Forelimb muscle (tissue), 1 donor: Measurements from ENCODE around the gene MAPKAP1. TPM values are rescaled to one million over a fixed set of nuclear protein-coding genes. Genes with fewer than 3 reads are reported as not detected.
A peak's percentile ranks its signal among the peaks of the same experiment; 100 is the strongest.
"Not testable (repeated sequence)": the region's sequence is repeated elsewhere in the genome, so short reads cannot be mapped to it uniquely, and the experiment has no call there.

Experiments used
- DNase-seq: peaks from one replicate; pipeline ENCODE4 v3.0.0-alpha.2; 2013; ENCODE audit warnings: low read depth
- polyA plus RNA-seq: library from polyadenylated mRNA; unstranded; fragments of 120-200 nt; gene quantifications from one replicate; pipeline ENCODE4 v1.2.1, GENCODE V29; 2013; ENCODE audit not compliant: insufficient read length

The MAPKAP1 gene
- polyA plus RNA-seq, 1 donor: 67.7 TPM

- DNase-seq: no peak
Observed at GRCh38 chr9:125732562-125732961, 25.6 kb upstream of the MAPKAP1 start.

GRCh38 chr9:125730168-125730567 lies 23.2 kb upstream of the MAPKAP1 start:
- no peak for DNase-seq

- no peak for DNase-seq
Observed at GRCh38 chr9:125726456-125727132, 19.6 kb upstream of the MAPKAP1 start.

- DNase-seq: no peak
Observed at GRCh38 chr9:125707472-125707804, 430 bp upstream of the MAPKAP1 start.

GRCh38 chr9:125705893-125706292 lies 1.1 kb downstream of the MAPKAP1 start:
- no peak for DNase-seq

GRCh38 chr9:125703662-125704061 lies 3.3 kb downstream of the MAPKAP1 start:
- DNase-seq: no peak

- no peak for DNase-seq
Observed at GRCh38 chr9:125701351-125701750, 5.7 kb downstream of the MAPKAP1 start.

GRCh38 chr9:125700791-125701190 lies 6.2 kb downstream of the MAPKAP1 start:
- no peak for DNase-seq

- no peak for DNase-seq
Observed at GRCh38 chr9:125699870-125700269, 7.1 kb downstream of the MAPKAP1 start.

- DNase-seq: no peak
Observed at GRCh38 chr9:125696106-125696647, 10.8 kb downstream of the MAPKAP1 start.

- DNase-seq: not testable (repeated sequence)
Observed at GRCh38 chr9:125695548-125695947, 11.5 kb downstream of the MAPKAP1 start.

- no peak for DNase-seq
Observed at GRCh38 chr9:125694478-125694877, 12.5 kb downstream of the MAPKAP1 start.

- DNase-seq: not testable (repeated sequence)
Observed at GRCh38 chr9:125693492-125693891, 13.5 kb downstream of the MAPKAP1 start.

- DNase-seq: peak; percentile 35
Observed at GRCh38 chr9:125691869-125692268, 15.1 kb downstream of the MAPKAP1 start.

GRCh38 chr9:125690679-125691078 lies 16.3 kb downstream of the MAPKAP1 start:
- no peak for DNase-seq

- DNase-seq: no peak
Observed at GRCh38 chr9:125687163-125687863, 19.7 kb downstream of the MAPKAP1 start.

- no peak for DNase-seq
Observed at GRCh38 chr9:125685167-125685566, 21.8 kb downstream of the MAPKAP1 start.

GRCh38 chr9:125683486-125683885 lies 23.5 kb downstream of the MAPKAP1 start:
- DNase-seq: no peak

- DNase-seq: no peak
Observed at GRCh38 chr9:125682340-125682739, 24.7 kb downstream of the MAPKAP1 start.

- no peak for DNase-seq
Observed at GRCh38 chr9:125681657-125682056, 25.4 kb downstream of the MAPKAP1 start.

GRCh38 chr9:125681086-125681622 lies 25.9 kb downstream of the MAPKAP1 start:
- no peak for DNase-seq

- DNase-seq: no peak
Observed at GRCh38 chr9:125680445-125680844, 26.6 kb downstream of the MAPKAP1 start.

GRCh38 chr9:125679597-125680189 lies 27.3 kb downstream of the MAPKAP1 start:
- no peak for DNase-seq
